GM10248 (cell line): ENCODE data around the gene GP1BB.

Experiments used
- CTCF ChIA-PET: fragments of 300-600 bp; sonication (Branson Sonifier 250); formaldehyde crosslinking; extraction: SDS; loops from one replicate; lab custom pipeline; 2021; ENCODE audit warnings: antibody characterized with exemption; lab: Yijun Ruan, JAX
- POLR2A ChIA-PET: fragments of 350-650 bp; sonication (Branson Sonifier 250); formaldehyde crosslinking; extraction: SDS; loops from one replicate; lab custom pipeline; 2020; ENCODE audit warnings: antibody characterized with exemption; lab: Yijun Ruan, JAX
- DNase-seq: peaks from one replicate; pipeline ENCODE4 v3.0.0; 2012; ENCODE audit errors: extremely low spot score
- CTCF ChIP-seq: IDR thresholded peaks from 2 replicates; pipeline ENCODE4 v1.5.1; 2012; ENCODE audit warnings: mild to moderate bottlenecking, low read depth; ENCODE audit errors: extremely low read depth, missing control alignments, control extremely low read depth

GP1BB gene

GRCh38 chr22:19760951-19761724 lies 37.8 kb downstream of the GP1BB start:
- DNase-seq = no peak
- ChIA-PET POLR2A (no interaction called here), CTCF (no interaction called here)
- no peak for TF ChIP-seq CTCF

GRCh38 chr22:19761725-19762567 lies 38.6 kb downstream of the GP1BB start:
- ChIA-PET CTCF (interaction anchor here (1.0 kb wide), 1 partner anchor 32 kb away, joined by 6 read pairs; no protein-coding TSS in a partner anchor), POLR2A (no interaction called here)
- DNase-seq = no peak
- TF ChIP-seq CTCF = no peak

DNA sequence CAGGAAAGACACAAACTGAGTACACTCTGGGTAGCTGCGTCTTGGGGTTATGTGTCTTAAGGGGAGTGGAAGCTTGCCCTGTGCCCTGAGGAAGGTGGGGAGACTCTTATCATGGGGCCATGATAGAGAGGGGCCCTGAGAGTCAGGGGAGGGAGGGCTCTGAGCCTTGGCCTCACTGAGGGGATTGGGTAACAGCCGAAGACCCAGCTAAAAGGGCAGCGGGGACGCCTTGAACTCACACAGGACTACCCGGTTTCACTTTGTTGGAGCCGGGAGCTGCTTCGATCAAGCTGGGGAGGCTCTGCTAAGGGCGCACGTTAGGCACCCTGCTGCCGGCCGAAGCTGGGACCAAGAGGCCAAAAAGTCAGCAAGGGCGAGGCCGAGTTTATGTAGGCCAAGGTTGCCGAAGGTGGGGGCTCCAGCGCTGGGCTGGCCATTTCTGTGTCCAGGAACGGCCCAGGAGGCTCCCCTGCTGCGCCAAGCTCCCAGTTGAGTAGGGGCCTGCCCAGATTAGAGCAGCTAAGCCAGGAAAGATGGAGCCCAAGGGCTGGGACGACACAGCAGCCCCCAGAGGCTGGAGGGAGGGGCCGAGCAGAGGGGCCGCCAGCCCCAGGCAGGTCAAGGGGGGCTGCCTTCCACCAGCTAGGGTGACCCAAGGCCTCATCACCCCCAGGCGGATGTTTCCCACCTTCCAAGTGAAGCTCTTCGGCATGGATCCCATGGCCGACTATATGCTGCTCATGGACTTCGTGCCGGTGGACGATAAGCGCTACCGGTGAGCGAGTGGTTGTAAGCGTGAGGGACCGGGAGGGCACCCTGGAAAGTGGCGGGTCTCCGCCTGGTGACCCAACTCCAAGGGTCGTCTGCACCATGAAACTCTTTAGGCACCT lies 39.5 kb downstream of the GP1BB start:
- no peak for TF ChIP-seq CTCF
- POLR2A ChIA-PET = no interaction called here
- CTCF ChIA-PET = interaction anchor here (0.8 to 1.0 kb wide), 2 partner anchors 32 to 131 kb away, joined by 3 to 6 read pairs; no protein-coding TSS in a partner anchor
- DNase-seq = no peak

DNA sequence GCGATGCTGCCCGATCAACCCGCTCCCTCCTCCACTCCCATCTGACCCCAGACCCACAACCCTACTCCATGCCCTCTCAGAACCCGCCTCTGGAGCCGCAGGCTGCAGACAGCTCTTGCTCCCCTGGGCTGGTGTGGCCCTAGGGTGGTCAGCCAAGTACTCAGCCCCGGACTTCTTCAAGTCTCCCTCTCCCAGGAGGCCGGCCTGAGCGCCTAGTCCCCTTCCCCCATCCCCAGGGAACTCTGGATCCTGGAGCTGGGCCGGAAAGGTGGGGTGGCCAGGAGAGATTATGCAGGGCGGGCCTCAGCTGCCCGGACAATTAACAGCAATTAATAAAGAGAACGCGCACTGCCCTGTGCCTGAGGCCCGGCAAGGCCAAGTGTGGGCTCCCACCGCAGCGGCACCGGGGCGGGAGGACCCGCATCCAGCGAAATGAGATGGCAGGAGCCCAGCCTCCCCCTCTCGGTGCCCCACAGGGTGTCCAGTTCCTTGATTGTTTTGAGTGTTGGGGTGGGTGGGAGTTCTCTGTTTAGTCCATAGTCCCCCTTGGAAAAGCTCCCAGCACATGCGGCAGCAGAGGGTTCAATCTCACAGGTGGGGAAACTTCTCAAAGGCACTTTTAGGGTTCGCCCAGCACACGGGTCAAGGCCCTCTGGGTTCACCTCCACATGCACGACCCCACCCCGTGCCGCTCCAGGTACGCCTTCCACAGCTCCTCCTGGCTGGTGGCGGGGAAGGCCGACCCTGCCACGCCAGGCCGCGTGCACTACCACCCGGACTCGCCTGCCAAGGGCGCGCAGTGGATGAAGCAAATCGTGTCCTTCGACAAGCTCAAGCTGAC lies 40.3 kb downstream of the GP1BB start:
- no peak for TF ChIP-seq CTCF
- CTCF ChIA-PET = interaction anchor here (0.8 to 1.8 kb wide), 8 partner anchors 9 to 132 kb away, joined by 3 to 6 read pairs (median 3); no protein-coding TSS in a partner anchor
- DNase-seq = no peak
- POLR2A ChIA-PET = no interaction called here

GRCh38 chr22:19764299-19764593 lies 40.9 kb downstream of the GP1BB start:
- CTCF ChIA-PET = interaction anchor here (0.9 to 1.8 kb wide), 6 partner anchors 9 to 84 kb away, joined by 3 to 5 read pairs (median 3); no protein-coding TSS in a partner anchor
- TF ChIP-seq CTCF = no peak
- no peak for DNase-seq
- POLR2A ChIA-PET = no interaction called here
